A673 (cell line): ENCODE results near the gene DMAC2L.

Experiments
- CTCF ChIP-seq: fragments of 300-800, 200-600 bp; sonication (generic); conservative IDR thresholded peaks from 2 replicates; pipeline ENCODE4 v1.5.1; 2017; ENCODE audit warnings: low read depth, mild to moderate bottlenecking, antibody characterized with exemption, low read length, moderate library complexity, mixed read lengths
- EZH2 ChIP-seq: fragments of 200-600 bp; sonication (generic); IDR thresholded peaks from 2 replicates; pipeline ENCODE4 v1.6.1; 2017; ENCODE audit warnings: borderline replicate concordance, low read depth, mild to moderate bottlenecking, mixed read lengths, antibody characterized with exemption, low read length; ENCODE audit not compliant: poor library complexity, severe bottlenecking

- TF ChIP-seq CTCF (no peak), EZH2 (no peak)
Observed at GRCh38 chr14:50347521-50347920, 35.4 kb downstream of the DMAC2L start.
